GM12878 (cell line): ENCODE data around the gene VANGL2. TPM values are rescaled to one million over a fixed set of nuclear protein-coding genes. Genes with fewer than 3 reads are reported as not detected.

Source experiments
- ATAC-seq: fragments of 200-7000 bp; cut with Tn5 transposase; 3 replicates; pipeline ENCODE4 v1.9.1; 2020; ENCODE audit warnings: mild to moderate bottlenecking, moderate library complexity
- BruUV-seq: library from RNA; stranded (reverse); fragments of 400-500 nt; replicated peaks from 2 replicates; lab custom pipeline; 2021; lab: Mats Ljungman, UMichigan
- CTCF ChIA-PET: fragments of 300-600 bp; sonication (Branson Sonifier 250); formaldehyde crosslinking; extraction: SDS; loops from one replicate; lab custom pipeline; 2021; ENCODE audit warnings: inconsistent platforms; lab: Yijun Ruan, JAX
- POLR2A ChIA-PET: fragments of 350-600 bp; formaldehyde crosslinking; extraction: SDS; loops from one replicate; lab custom pipeline; 2021; ENCODE audit warnings: inconsistent platforms; lab: Charles Lee
- RAD21 ChIA-PET: fragments of 300-600 bp; sonication (Branson Sonifier 250); formaldehyde crosslinking; loops from one replicate; lab custom pipeline; 2023; ENCODE audit warnings: antibody characterized with exemption; ENCODE audit not compliant: unreplicated experiment; lab: Charles Lee
- SMC1A ChIA-PET: fragments of 300-600 bp; sonication (Branson Sonifier 250); formaldehyde crosslinking; loops from one replicate; lab custom pipeline; 2023; ENCODE audit not compliant: unreplicated experiment, uncharacterized antibody; lab: Charles Lee
- DNase-seq: peaks from one replicate; pipeline ENCODE4 v3.0.0-alpha.2; 2011; ENCODE audit warnings: low read depth, low spot score
- FAIRE-seq: peaks from 3 replicates; lab custom pipeline; 2011; peaks lifted over from hg19 to GRCh38; lab: Jason Lieb, UNC
- H2AFZ ChIP-seq: 2 replicates; pipeline ENCODE4 v1.6.0; 2011; ENCODE audit warnings: low read depth, low read length, control low read depth; ENCODE audit not compliant: control insufficient read depth
- H3K27ac ChIP-seq: 2 replicates; pipeline ENCODE4 v1.5.1; 2011; ENCODE audit warnings: control low read depth; ENCODE audit not compliant: control insufficient read depth, insufficient read depth
- H3K27me3 ChIP-seq, 2 experiments: replicated peaks in 1 of 2; 2 replicates each; pipeline versions ENCODE4 v1.6.0 to v1.6.1; 2011; ENCODE audit warnings: low read length in 1 of 2; ENCODE audit not compliant: control insufficient read depth in 2 of 2, insufficient read depth in 2 of 2
- H3K36me3 ChIP-seq, 2 experiments: 2 replicates each; pipeline ENCODE4 v1.5.1; 2011; ENCODE audit warnings: low read length in 1 of 2; ENCODE audit not compliant: control insufficient read depth in 2 of 2, insufficient read depth in 2 of 2
- H3K4me1 ChIP-seq: 2 replicates; pipeline ENCODE4 v1.6.1; 2011; ENCODE audit warnings: mild to moderate bottlenecking, low read length, moderate library complexity, mixed read lengths; ENCODE audit not compliant: control insufficient read depth, insufficient read depth
- H3K4me2 ChIP-seq: 2 replicates; pipeline ENCODE4 v1.6.0; 2011; ENCODE audit warnings: control low read depth; ENCODE audit not compliant: control insufficient read depth, insufficient read depth
- H3K4me3 ChIP-seq: fragments of 200-600 bp; sonication (generic); 2 replicates; pipeline ENCODE4 v1.5.1; 2016
- H3K79me2 ChIP-seq: 2 replicates; pipeline ENCODE4 v1.6.0; 2011; ENCODE audit warnings: low read length; ENCODE audit not compliant: control insufficient read depth, insufficient read depth
- H3K9ac ChIP-seq: 2 replicates; pipeline ENCODE4 v1.8.0; 2011; ENCODE audit warnings: low read length, control low read depth, mixed read lengths; ENCODE audit not compliant: control insufficient read depth, insufficient read depth
- H3K9me3 ChIP-seq: replicated peaks from 3 replicates; pipeline ENCODE4 v1.5.1; 2011; ENCODE audit warnings: mild to moderate bottlenecking, low read length; ENCODE audit not compliant: control insufficient read depth, insufficient read depth
- H4K20me1 ChIP-seq: 2 replicates; pipeline ENCODE4 v1.6.0; 2011; ENCODE audit not compliant: control insufficient read depth, insufficient read depth
- CBX3 ChIP-seq: fragments of 200-600 bp; sonication (generic); IDR thresholded peaks from 2 replicates; pipeline ENCODE4 v1.6.1; 2016; ENCODE audit warnings: low read depth, borderline replicate concordance
- CHD2 ChIP-seq: IDR thresholded peaks from 2 replicates; pipeline ENCODE4 v1.6.1; 2011; ENCODE audit warnings: low read depth, low read length, improper control_type of control experiment, borderline replicate concordance
- CHD4 ChIP-seq: fragments of 200-600 bp; sonication (generic); IDR thresholded peaks from 2 replicates; pipeline ENCODE4 v1.6.1; 2016; ENCODE audit warnings: mild to moderate bottlenecking
- CTCF ChIP-seq, 3 experiments: IDR thresholded peaks in 2 of 3; conservative IDR thresholded peaks in 1 of 3; 2 replicates each; pipeline ENCODE4 v1.5.1; 2011; ENCODE audit warnings: low read depth in 3 of 3, low read length in 3 of 3, mild to moderate bottlenecking in 3 of 3, control low read depth in 2 of 3, moderate library complexity in 2 of 3, inconsistent platforms in 1 of 3, mixed read lengths in 1 of 3; ENCODE audit not compliant: control insufficient read depth in 2 of 3, insufficient read depth in 1 of 3; ENCODE audit errors: extremely low read depth in 1 of 3
- ELK1 ChIP-seq: IDR thresholded peaks from 2 replicates; pipeline ENCODE4 v1.6.1; 2012; ENCODE audit warnings: low read depth, low read length, improper control_type of control experiment
- ETV6 ChIP-seq, 2 experiments: fragments of 450-650 bp in 1 of 2; IDR thresholded peaks in 1 of 2; conservative IDR thresholded peaks in 1 of 2; 2 replicates each; pipeline ENCODE4 v1.6.1; 2014; ENCODE audit warnings: antibody characterized with exemption in 1 of 2, borderline replicate concordance in 1 of 2, low read depth in 1 of 2, mild to moderate bottlenecking in 1 of 2, moderate library complexity in 1 of 2
- FOXK2 ChIP-seq: fragments of 450-650 bp; IDR thresholded peaks from 2 replicates; pipeline ENCODE4 v1.6.1; 2017; ENCODE audit warnings: mild to moderate bottlenecking, moderate library complexity
- JUND ChIP-seq: IDR thresholded peaks from 2 replicates; pipeline ENCODE4 v1.6.1; 2012; ENCODE audit warnings: low read depth, mild to moderate bottlenecking, low read length, improper control_type of control experiment, moderate library complexity
- MTA2 ChIP-seq: fragments of 450-650 bp; IDR thresholded peaks from 2 replicates; pipeline ENCODE4 v1.6.1; 2016; ENCODE audit warnings: low read depth, mild to moderate bottlenecking, moderate library complexity
- NFYA ChIP-seq: IDR thresholded peaks from 2 replicates; pipeline ENCODE4 v1.6.1; 2011; ENCODE audit warnings: low read depth, mild to moderate bottlenecking, low read length, improper control_type of control experiment, borderline replicate concordance
- PBX3 ChIP-seq: IDR thresholded peaks from 2 replicates; pipeline ENCODE4 v1.6.1; 2011; ENCODE audit warnings: mild to moderate bottlenecking, low read depth, low read length, moderate library complexity; ENCODE audit not compliant: insufficient replicate concordance
- RB1 ChIP-seq: fragments of 450-650 bp; formaldehyde crosslinking; IDR thresholded peaks from 2 replicates; pipeline ENCODE4 v1.6.1; 2017; ENCODE audit warnings: mild to moderate bottlenecking, borderline replicate concordance
- TCF3 ChIP-seq: IDR thresholded peaks from 2 replicates; pipeline ENCODE4 v1.6.1; 2012; ENCODE audit warnings: low read depth, mild to moderate bottlenecking, low read length, borderline replicate concordance; ENCODE audit not compliant: insufficient read depth
- TCF7 ChIP-seq: IDR thresholded peaks from 2 replicates; pipeline ENCODE4 v1.6.1; 2014; ENCODE audit warnings: antibody characterized with exemption, borderline replicate concordance
- WRNIP1 ChIP-seq: IDR thresholded peaks from 2 replicates; pipeline ENCODE4 v1.6.1; 2011; ENCODE audit warnings: low read depth, low read length, improper control_type of control experiment, borderline replicate concordance
- YY1 ChIP-seq: IDR thresholded peaks from 2 replicates; pipeline ENCODE4 v1.6.1; 2011; ENCODE audit warnings: low read depth, mild to moderate bottlenecking, low read length
- ZBTB33 ChIP-seq: fragments of 450-650 bp; IDR thresholded peaks from 2 replicates; pipeline ENCODE4 v1.6.1; 2017; ENCODE audit warnings: mild to moderate bottlenecking
- WGBS: methylation state at CpG from one replicate; pipeline ENCODE4 v1.1.6; 2016; ENCODE audit warnings: low lambda C conversion rate; ENCODE audit not compliant: insufficient replicate concordance, insufficient coverage; ENCODE audit errors: missing lambda C conversion rate; 5-methylcytosine and 5-hydroxymethylcytosine counted together
- in situ Hi-C: fragments of 300-500 bp; cut with MboI; formaldehyde crosslinking; loops from 9 replicates; pipeline ENCODE4 v1.14.3; 2018; ENCODE audit warnings: mixed read lengths
- intact Hi-C: fragments of 100-400 bp; cut with micrococcal nuclease; formaldehyde crosslinking; loops from one replicate; pipeline ENCODE4 v1.14.2; 2022; ENCODE audit not compliant: unreplicated experiment
- polyA plus RNA-seq, 11 experiments: library from polyadenylated mRNA; depleted of rRNA in 4 of 11; unstranded in 6 of 11; stranded (reverse) in 5 of 11; fragments of >200 nt; fragmentation: Nextera tagmentation in 4 of 11; fragmentation: Illumina TruSeq in 1 of 11; extraction: Ambion mirVana in 4 of 11; extraction: Trizol in 1 of 11; gene quantifications; 1 replicate in 1 of 11; 2 replicates in 10 of 11; pipeline versions ENCODE4 v1.2.1 to v1.2.3, GENCODE V29; 2011 to 2016; ENCODE audit warnings: inconsistent platforms in 2 of 11, missing spikeins in 2 of 11, low read depth in 1 of 11
- total RNA-seq, 4 experiments: library from RNA; depleted of rRNA in 3 of 4; stranded (reverse); fragments of >200 nt in 3 of 4; fragmentation: Illumina TruSeq in 1 of 4; extraction: Trizol in 1 of 4; gene quantifications; 2 replicates each; pipeline versions ENCODE4 v1.2.1 to v1.2.3, GENCODE V29; 2013 to 2021

VANGL2 gene
- total and polyA plus RNA-seq, 10 of the 15 experiments (the other 5 are each of a cell fraction or from before 2014, with no cell fraction given) = 0.10 to 5.0 (median 0.27) TPM

GRCh38 chr1:160363951-160364735 lies 36.2 kb upstream of the VANGL2 start:
- Histone ChIP-seq H2AFZ (no peak overlapping the region), H3K4me3 (no peak overlapping the region), H3K36me3 (peaks cover 3 to 14% of the 10 kb centered on the region in 2 experiments), H4K20me1 (no peaks in the 10 kb centered on the region), H3K27ac (no peak overlapping the region), H3K4me1 (no peaks in the 10 kb centered on the region), H3K27me3 (no peaks in the 10 kb centered on the region), H3K4me2 (no peak overlapping the region), H3K79me2 (no peaks in the 10 kb centered on the region), H3K9me3 (no peaks in the 10 kb centered on the region), H3K9ac (no peak overlapping the region)
- ATAC-seq (no peak), DNase-seq (no peak), FAIRE-seq (no peak)
- ChIA-PET RAD21 (no interaction called here), POLR2A (interaction anchor here (0.5 to 0.7 kb wide), 2 partner anchors 10 to 33 kb away, joined by 5 read pairs; no protein-coding TSS in a partner anchor), CTCF (interaction anchor here (1.5 to 5.5 kb wide), 3 partner anchors 12 to 72 kb away, joined by 5 to 45 read pairs (median 5); no protein-coding TSS in a partner anchor), SMC1A (interaction anchor here (1.0 kb wide), 1 partner anchor 12 kb away, joined by 3 read pairs; no protein-coding TSS in a partner anchor)
- intact Hi-C loops (no loop called here), in situ Hi-C loops (no loop called here)
- BruUV-seq = no TSS peak
- WGBS = 78% methylated on average over 11 of the region's 12 CpGs
- TF ChIP-seq WRNIP1 (no peak), CHD2 (no peak), CHD4 (no peak), CTCF (IDR thresholded peaks at IDR 0.05 in 2 of 3, conservative IDR thresholded peaks at IDR 0.05 in 1 of 3; ENCODE audit: control insufficient read depth in 2 of 3, extremely low read depth in 1 of 3, insufficient read depth in 1 of 3, low read depth in 3 of 3, low read length in 3 of 3) (no peak), ZBTB33 (no peak), TCF7 (no peak), MTA2 (no peak), FOXK2 (no peak), YY1 (no peak), CBX3 (no peak), ELK1 (no peak), NFYA (no peak), TCF3 (no peak), PBX3 (no peak), ETV6 (conservative IDR thresholded peaks at IDR 0.05 in 1 of 2, IDR thresholded peaks at IDR 0.05 in 1 of 2; ENCODE audit: borderline replicate concordance in 1 of 2, low read depth in 1 of 2) (no peak), JUND (no peak), RB1 (no peak)
